NAMALWA (cell line): ENCODE measurements around the gene APP.
A peak's percentile ranks its signal among the peaks of the same experiment; 100 is the strongest.

Experiments used
- DNase-seq: peaks from one replicate; pipeline ENCODE4 v3.0.0-alpha.2; 2015; ENCODE audit warnings: low spot score

APP gene

DNA sequence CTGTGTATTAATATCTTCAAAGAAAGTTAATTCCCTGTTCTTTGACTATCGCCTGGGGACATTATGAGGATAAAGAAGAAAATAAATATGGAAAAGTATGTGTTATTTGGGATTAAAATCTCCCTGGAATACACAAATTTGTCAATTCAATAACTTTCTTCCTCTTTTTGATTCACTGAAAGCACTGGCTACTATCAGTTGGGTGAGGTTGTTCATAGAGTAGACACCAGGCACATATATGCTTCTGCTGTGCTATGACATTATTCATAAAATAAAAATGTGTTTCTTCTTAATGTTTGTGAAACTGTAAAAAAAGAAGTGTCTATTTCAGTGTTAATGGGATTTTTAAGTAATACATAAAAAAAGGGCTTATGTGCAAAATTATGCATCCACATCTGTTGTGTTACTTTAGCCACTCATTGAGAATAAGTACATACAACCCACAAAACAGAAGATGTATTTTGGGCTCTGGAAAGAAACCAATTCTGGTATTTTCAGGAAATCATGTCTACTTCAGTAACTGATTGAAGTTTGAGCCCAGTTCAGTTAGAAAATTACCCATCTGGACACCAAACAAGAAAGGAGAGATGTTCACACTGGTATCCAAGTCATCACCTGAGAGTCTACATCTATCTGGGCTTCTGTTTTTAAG, 266.4 kb downstream of the APP start:
- no peak for DNase-seq

DNA sequence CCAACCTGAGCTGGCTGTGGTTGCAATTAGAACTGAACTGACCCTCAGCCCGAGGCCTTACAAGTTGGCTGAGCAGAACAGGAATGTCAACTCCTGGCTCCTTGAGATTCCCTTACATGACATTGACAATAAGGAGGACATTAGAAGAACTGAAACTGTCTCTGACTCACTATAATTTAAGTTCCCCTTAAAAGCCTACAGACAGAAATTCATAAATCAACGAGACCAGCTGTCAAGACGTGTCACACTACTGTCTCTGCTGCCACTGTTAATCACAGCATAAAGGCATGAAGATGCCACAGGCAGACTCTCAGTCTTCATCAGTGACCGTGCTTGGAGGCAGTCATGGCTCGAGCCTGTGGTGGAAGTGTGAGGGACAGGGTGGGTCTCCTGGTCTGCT, 267.0 kb downstream of the APP start:
- peak; percentile 39 for DNase-seq

DNA sequence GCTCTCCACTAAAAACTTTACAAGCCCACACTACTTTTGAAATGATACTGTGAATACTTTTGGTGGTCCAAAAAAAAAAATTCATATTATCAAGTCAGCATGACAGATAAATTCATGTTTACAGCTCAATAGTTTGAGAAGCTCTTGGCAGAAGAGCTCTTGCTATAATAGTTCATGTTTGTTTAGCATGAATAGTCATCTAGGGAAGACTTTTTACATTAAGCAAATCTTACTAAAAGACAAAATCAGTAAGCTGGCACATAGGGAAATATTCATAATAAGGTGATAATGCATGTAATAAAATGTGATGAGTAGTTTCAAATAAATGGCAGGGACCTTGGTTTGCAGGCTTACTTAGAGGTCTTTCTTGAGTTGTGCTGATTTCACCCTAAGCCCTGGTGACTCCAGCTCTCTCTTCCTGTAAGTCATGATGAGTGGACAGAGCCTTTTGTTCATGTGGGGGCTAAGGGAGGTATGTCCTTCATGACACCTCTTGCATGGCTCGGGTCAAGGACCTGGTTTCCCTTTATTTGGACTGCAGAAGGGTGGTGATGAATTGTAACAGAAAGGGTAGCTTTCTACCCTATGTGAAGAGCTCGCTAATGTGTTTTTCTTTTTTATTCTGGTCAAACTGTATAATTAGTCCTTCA, 269.1 kb downstream of the APP start:
- no peak for DNase-seq

DNA sequence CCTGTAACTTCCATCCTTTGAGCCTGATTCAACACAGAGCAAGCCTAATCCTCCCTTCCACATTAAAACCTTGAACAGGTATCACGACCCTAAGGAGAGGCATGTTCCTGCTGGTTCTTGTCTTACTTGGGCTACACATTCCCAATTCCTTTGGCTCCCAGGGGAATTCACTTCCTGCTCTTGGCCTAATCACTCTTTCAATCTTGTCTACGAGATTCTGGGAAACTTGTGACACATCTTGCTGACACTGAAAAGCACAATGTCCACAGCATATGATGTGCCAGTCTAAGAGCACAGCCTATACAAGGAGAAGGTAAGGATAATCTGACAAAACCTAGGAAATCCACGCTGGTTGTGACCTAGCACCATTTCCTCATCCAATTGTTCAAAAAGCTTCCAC, 271.9 kb downstream of the APP start:
- no peak for DNase-seq

DNA sequence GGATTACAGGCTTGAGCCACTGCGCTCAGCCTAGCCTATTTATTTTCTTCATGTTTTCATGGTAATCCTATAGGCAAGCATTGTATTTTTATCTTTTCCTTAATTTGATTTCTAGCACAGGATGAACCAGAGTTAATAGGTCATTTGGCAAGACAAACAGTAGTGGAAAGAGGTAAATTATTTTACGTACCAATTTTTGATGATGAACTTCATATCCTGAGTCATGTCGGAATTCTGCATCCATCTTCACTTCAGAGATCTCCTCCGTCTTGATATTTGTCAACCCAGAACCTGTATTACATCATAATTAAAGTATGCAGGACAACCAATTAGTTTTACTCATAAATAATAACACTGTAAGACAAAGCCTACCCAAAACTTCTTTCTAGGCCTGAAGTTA, 273.2 kb downstream of the APP start:
- no peak for DNase-seq

DNA sequence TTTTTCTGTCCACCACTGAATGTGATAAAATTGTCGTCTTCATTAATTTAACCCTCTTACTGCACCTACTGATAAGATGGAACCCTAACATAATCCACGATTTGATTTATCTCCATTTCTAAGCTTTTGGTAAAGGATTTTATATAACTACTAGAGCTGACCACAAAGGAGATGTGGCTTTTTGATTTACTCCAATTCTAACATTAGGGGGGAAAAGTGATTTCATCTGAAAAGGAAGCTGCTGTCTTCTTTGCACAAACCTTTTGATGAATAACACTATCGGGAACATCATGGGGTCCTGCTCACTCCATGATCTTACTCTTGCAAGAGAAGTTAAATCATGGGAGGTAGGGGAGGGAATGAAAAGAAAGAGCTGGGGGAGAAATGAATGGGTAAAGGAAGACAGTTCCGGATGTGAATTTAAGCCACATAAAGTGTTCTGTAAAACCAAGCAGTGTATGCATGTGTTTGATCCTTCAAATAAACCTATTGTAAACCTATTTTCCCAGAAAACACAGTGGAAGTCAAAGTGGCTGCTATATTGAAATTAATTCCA, 274.0 kb downstream of the APP start:
- DNase-seq, result no peak

DNA sequence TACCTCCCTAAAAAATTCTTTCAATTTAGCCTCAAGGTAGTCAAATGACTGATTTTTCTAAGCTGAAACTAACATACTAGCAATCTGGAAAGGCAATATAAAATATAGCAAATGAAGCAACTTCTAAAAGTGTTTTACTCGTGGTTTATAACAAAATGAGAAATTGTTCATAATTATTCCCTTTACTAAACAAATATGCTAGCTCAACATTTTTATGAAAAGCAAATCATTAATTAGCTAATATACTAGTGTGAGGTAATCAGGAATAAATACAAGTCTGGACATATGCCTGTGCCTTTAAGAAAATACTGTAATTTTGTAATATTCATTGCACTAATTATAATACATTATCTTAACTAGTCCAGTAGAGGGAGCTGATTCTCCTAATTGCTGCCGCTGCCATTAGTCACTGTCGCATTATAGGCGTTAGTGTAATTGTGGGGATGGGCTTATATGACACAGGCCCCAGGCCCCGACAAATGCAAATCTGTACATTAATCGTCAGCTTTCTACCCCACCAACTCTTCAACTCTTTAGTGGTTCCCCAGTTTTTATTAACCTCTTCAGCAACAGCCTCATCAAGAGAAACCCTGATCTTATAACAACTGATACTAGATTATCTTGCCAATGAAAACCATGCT, 274.9 kb downstream of the APP start:
- DNase-seq, result peak; percentile 74

DNA sequence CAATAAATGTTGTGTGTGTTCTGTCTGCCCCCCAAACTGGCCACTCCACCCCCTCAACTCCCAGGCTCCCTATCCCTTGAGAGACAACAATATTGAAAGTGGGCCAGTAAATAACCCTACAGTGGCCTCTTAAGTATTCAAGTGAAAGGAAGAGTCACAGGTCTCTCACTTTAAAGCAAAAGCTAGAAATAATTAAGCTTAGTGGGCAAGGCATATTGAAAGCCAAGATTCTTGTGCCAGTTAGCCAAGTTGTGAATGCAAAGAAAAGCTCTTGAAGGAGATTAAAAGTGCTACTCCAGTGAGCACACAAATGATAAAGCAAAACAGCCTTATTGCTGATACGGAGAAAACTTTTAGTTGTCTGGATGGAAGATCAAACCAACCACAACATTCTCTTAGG, 277.4 kb downstream of the APP start:
- no peak for DNase-seq

DNA sequence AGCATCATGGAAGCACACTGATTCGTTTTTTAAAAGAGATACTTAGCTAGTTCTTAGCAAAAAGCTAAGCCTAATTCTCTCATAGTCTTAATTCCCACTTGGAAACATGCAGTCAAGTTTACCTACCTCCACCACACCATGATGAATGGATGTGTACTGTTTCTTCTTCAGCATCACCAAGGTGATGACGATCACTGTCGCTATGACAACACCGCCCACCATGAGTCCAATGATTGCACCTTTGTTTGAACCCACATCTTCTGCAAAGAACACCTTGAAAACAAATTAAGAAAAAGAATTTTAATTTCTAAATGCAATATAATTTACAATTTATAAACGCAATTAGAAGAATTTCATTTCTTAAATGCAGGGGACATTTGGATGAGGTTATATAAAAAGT, 279.0 kb downstream of the APP start:
- DNase-seq, result no peak

DNA sequence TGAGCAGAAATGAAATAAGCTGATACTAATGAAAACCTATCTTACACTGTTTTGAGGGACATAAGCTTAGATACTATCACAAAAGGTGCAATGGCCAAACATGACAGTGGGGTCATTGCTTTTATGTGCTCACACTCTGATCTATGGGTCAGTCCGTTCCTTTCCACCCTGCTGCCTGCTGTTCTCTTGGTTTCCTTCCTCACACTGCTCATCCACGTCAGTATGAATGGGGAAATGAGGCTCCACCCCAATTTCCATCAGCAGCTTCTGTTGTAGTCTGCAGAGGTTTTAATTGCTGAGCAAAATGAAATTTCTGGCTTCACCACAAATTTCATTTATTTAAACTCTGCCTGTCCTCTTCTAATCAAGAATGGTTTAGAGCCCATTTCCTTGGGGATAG, 280.6 kb downstream of the APP start:
- no peak for DNase-seq

DNA sequence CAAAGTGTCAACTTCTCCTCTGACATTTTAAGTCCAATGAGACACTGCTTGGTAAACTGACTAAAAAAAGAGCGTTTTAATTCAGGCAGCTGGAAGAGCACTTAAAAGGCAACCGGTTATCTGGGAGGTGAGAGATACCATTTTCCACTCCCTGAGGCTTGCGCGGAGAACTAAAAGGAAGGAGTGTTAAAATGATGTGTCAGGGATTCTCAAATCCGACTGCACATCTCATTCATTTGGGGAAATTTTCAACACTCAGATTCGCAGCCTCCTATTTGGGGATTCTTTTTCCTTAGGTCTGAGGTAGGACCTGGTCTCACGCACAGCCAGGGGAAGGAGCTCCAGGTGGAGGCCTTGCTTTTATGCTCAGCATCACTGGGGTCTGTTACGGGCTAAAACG, 281.9 kb downstream of the APP start:
- DNase-seq, result no peak

DNA sequence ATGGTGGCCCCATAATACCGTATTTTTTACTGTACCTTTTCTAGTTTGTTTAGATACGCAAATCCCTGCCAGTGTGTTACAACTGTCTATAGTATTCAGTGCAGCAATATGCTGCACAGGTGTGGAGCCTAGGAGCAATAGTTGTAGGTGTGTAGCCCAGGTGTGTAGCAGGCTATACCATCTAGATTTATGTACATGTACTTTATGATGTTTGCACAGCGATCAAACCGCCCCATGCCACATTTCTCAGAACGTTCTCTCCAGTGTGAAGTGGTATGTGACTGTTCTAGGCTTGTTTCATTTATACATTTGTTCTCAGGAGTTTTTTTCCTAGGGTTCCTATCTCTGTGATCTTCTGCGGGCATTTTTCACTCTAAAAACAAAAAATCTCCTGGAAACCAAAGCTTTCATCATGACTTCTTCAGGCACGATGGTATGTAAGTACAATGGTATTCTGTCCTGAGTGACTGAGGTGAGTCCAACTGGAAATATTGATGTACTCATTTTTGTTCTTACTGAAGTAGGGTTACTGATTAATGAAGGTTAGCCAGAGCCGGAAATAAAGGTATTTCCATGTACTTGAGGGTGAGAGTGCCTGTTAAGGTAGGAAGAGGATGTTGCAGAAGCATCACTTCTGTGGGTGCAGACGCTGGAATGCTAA, 282.8 kb downstream of the APP start:
- no peak for DNase-seq

DNA sequence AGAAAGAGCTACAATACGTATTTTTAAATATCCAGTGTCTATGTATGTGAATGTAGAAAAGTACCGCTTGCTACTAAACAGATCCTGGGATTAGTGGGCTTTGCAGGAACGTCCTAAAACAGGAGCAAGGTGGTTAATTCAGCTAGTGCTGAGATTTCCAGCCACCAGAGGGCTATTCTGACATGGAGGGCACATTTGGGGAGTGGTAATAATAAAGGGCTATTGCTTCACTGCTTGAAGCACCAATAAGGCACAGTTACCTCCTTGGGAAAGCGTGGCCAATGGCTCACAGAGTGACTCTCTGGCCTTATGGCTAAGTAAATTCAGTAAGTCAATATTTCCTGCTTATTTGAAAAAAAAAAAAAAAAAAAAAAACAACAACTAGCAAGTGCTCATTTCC, 283.4 kb downstream of the APP start:
- DNase-seq, result no peak

DNA sequence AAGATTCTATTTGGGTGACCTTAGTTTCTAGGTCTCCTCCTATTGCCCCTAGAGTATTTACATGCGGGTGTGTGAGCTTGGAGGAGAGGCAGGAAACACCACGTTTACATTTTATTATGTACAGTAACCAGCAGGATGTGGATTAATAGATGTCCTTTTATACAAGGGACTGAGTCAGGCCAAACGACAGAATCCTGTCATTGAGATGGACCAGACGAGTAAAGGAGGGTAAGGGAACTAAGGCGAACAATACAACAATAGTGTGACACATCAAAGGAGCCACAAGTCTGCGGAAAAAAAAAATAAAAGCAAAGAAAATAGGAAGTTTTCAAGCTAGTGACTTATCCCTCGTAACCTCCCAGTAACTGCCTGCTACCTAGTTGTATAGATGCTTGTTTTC, 284.7 kb downstream of the APP start:
- DNase-seq, result no peak

DNA sequence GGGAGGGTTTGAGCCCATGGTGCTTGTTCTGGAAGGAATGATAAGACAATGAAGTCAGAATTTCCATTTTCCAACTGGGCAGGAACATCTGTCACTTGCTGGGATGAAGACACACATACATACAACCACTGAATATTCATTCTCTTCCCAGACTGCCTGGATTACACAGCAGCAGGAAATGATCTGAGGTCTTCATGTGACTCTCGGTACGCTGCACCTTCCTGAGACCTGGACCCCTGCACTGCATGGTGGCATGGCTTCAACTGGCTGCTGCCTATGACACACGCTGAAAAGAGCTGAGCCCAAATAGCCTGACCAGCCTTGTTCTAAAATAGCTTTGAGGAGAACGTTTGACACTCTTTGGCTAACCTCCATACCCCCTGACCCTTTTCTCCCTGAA, 285.2 kb downstream of the APP start:
- no peak for DNase-seq

DNA sequence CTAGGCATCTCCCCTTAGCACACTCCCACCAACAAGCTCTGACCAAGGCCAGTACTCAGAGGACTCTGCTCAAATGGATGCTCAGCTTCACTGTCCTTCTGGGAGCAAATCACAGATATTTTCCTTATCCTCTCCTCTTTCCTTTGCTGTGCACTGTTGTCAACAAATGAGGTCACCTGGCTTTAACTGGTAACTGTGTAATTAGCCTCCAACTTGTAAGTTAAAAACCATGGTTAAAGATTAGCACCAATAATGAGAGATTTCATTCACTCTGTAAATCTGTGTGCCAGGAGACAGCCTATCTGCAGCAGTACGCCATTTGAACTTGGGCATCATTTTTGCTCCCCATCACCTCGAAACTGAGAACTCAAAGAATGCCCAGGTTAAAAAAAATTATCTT, 286.3 kb downstream of the APP start:
- no peak for DNase-seq

DNA sequence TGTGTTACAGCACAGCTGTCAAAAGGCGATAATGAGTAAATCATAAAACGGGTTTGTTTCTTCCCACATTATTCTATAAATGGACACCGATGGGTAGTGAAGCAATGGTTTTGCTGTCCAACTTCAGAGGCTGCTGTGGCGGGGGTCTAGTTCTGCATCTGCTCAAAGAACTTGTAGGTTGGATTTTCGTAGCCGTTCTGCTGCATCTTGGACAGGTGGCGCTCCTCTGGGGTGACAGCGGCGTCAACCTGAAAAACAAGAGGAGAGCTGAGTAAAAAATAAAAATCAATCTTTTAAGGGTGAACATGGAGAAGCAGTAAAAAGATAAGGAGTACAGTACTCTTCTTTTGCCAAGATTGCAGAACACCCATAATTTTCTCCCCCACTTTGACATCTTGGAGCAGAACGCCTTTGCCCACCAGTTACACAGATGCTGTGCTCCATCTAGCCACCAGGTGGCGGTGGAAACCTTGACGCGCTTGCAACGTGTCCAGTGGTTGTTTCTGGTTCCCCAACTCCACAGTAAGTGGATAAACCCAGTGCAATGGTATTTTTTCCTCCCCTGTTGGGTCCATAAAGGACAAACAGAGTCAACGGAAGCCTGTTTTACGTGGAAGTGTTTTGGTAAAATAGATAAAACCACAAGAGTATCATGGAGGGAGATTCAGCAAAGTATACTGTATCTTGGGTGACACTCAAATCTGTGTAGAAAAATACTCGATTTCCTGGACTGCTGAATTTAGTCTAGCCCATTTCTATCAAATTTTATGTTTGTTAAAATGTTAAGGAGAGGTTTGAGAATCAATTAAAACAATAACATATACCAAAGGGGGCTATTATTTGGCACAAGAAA, 288.8 kb downstream of the APP start:
- peak; percentile 79 for DNase-seq

DNA sequence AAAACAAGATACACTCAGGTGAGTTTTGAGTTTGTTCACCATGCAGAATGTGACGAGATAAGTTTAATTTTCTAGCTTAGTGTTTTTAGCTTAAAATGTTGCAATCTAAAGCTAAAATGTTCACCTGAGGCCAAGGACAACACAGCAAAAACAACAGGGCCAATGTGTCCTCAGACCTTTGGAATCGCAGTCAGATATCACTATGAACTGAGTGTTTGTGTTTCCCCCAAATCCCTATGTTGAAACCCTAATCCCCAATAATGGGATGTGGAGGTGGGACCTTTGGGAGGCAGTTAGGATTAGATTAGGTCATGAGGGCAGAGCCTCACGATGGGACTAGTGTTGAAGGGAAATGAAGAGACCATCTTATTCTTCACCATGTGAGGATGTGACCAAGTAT, 291.4 kb downstream of the APP start:
- no peak for DNase-seq

DNA sequence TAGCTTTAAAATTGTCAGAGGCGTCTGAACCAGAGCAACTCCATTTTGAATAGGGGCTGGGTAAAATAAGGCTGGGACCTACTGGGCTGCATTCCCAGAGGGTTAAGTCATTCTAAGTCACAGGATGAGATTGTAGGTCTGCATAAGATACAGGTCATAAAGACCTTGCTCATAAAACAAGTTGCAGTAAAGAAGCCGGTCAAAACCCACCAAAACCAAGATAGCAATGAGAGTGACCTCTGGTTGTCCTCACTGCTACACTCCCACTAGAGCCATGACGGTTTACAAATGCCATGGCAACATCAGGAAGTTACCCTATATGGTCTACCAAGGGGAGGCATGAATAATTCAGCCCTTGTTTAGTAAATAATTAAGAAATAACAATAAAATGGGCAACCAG, 292.2 kb downstream of the APP start:
- DNase-seq, result no peak

DNA sequence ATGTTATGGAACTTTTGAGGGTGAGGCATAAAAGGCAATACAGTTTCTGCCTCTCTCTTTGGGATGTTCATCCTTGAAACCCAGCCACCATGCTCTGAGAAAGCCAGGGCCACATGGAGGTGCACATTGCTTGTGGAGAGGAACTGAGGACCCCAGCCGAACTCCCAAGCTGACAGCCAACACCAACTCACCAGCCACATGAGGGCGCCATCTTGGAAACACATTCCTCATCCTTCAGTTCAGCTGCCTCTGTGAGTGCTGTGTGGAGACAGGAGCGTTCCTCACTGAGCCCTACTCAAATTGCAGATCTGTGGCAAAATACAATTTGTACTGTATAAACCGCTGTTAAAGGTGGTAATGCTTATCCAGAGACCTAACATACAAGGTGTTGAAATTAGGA, 298.3 kb downstream of the APP start:
- DNase-seq, result no peak

DNA sequence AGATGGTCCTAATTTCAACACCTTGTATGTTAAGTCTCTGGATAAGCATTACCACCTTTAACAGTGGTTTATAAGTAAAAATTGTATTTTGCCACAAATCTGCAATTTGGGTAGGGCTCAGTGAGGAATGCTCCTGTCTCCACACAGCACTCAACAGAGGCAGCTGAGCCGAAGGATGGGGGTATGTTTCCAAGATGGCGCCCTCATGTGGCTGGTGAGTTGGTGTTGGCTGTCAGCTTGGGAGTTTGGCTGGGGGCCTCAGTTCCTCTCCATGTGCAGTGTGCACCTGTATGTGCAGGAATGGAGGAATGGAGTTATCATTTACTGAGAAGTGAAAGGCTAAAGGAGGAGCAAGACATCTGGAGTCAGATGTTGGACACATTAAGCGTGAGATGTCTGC, 299.0 kb downstream of the APP start:
- peak; percentile 36 for DNase-seq

DNA sequence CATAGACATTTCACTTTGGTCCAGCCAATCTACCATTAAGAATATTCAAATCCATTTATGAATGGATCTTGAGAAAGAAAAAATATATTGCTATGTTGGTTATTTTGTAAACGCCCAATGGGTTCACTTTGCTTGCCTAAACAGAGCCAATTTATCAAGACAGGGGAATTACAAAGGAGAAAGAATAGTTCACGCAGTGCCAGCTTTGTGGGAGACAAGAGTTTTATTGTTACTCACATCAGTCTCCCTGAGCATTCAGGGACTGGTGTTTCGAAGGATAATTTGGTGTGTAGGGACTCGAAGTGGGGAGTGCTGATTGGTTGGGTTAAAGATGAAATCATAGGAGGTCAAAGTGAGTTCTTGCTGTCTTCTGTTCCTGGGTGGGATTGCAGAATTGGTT, 300.5 kb downstream of the APP start:
- DNase-seq, result no peak
